AG04450 (cell line): Measurements from ENCODE around the gene NR1I2. TPM values are rescaled to one million over a fixed set of nuclear protein-coding genes. Genes with fewer than 3 reads are reported as not detected.

Experiments
- CTCF ChIA-PET: fragments of 300-600, 350-600 bp; formaldehyde crosslinking; extraction: SDS; loops from one replicate; lab custom pipeline; 2022; ENCODE audit warnings: antibody characterized with exemption, inconsistent platforms; lab: Charles Lee
- POLR2A ChIA-PET: fragments of 350-600 bp; formaldehyde crosslinking; extraction: SDS; loops from one replicate; lab custom pipeline; 2021; ENCODE audit warnings: antibody characterized with exemption, inconsistent platforms; lab: Yijun Ruan, JAX
- DNase-seq: peaks from one replicate; pipeline ENCODE4 v3.0.0-alpha.2; 2011; ENCODE audit warnings: low read depth, low spot score
- H3K27ac ChIP-seq: one replicate; pipeline ENCODE4 v1.5.1; 2012; ENCODE audit warnings: low read depth, low read length, control low read depth
- H3K27me3 ChIP-seq: one replicate; pipeline ENCODE4 v1.6.0; 2012; ENCODE audit warnings: low read length; ENCODE audit not compliant: control insufficient read depth, insufficient read depth
- H3K4me3 ChIP-seq: 2 replicates; pipeline ENCODE4 v1.5.1; 2011; ENCODE audit warnings: mild to moderate bottlenecking, low read depth, low read length, control low read depth
- H3K9me3 ChIP-seq: 2 replicates; pipeline ENCODE4 v1.5.1; 2012; ENCODE audit warnings: low read length; ENCODE audit not compliant: control insufficient read depth, insufficient read depth
- CTCF ChIP-seq: IDR thresholded peaks from 2 replicates; pipeline ENCODE4 v1.5.1; 2011; ENCODE audit warnings: low read depth, low read length, control low read depth, inconsistent platforms
- polyA plus RNA-seq: library from polyadenylated mRNA; depleted of rRNA; stranded (reverse); fragments of >200 nt; gene quantifications from 2 replicates; pipeline ENCODE4 v1.2.3, GENCODE V29; 2011

NR1I2 gene
- polyA plus RNA-seq, 1 experiment = not detected

- DNase-seq = no peak
- no peak overlapping the region for H3K27ac ChIP-seq
- ChIA-PET CTCF (no interaction called here), POLR2A (no interaction called here)
- no peak for TF ChIP-seq CTCF
- H3K27me3 ChIP-seq = peaks cover 3% of the 10 kb centered on the region
- no peak overlapping the region for H3K4me3 ChIP-seq
- H3K9me3 ChIP-seq = no peaks in the 10 kb centered on the region
Observed at GRCh38 chr3:119783255-119783654, 1.4 kb downstream of the NR1I2 start.

- DNase-seq = no peak
- H3K9me3 ChIP-seq = no peaks in the 10 kb centered on the region
- no peak overlapping the region for H3K27ac ChIP-seq
- ChIA-PET POLR2A (no interaction called here), CTCF (no interaction called here)
- H3K4me3 ChIP-seq = no peak overlapping the region
- H3K27me3 ChIP-seq = peaks cover 3% of the 10 kb centered on the region
- no peak for TF ChIP-seq CTCF
Observed at GRCh38 chr3:119783883-119784282, 2.0 kb downstream of the NR1I2 start.

GRCh38 chr3:119786409-119786808 is 4.5 kb downstream of the NR1I2 start:
- Histone ChIP-seq H3K27me3 (peaks cover 3% of the 10 kb centered on the region), H3K9me3 (no peaks in the 10 kb centered on the region), H3K27ac (no peak overlapping the region), H3K4me3 (no peak overlapping the region)
- DNase-seq = no peak
- ChIA-PET CTCF (no interaction called here), POLR2A (no interaction called here)
- no peak for TF ChIP-seq CTCF

GRCh38 chr3:119790369-119790768 is 8.5 kb downstream of the NR1I2 start:
- DNase-seq = no peak
- no peak overlapping the region for H3K27ac ChIP-seq
- CTCF ChIA-PET = interaction anchor here (1.0 kb wide), 1 partner anchor 26 kb away, joined by 3 read pairs; no protein-coding TSS in a partner anchor

GRCh38 chr3:119792270-119792669 is 10.4 kb downstream of the NR1I2 start:
- no peak for DNase-seq
- H3K27me3 ChIP-seq = peaks cover 11% of the 10 kb centered on the region
- H3K4me3 ChIP-seq = no peak overlapping the region
- no peaks in the 10 kb centered on the region for H3K9me3 ChIP-seq
- CTCF ChIA-PET = no interaction called here
- POLR2A ChIA-PET = no interaction called here
- no peak overlapping the region for H3K27ac ChIP-seq
- TF ChIP-seq CTCF = no peak

More at GRCh38 chr3:119790369-119790768, 8.5 kb downstream of the NR1I2 start:
- H3K27me3 ChIP-seq = no peaks in the 10 kb centered on the region
- H3K9me3 ChIP-seq = no peaks in the 10 kb centered on the region
- POLR2A ChIA-PET = no interaction called here
- no peak overlapping the region for H3K4me3 ChIP-seq
- no peak for TF ChIP-seq CTCF
